HG03060 (cell line): ENCODE measurements around the gene SHOX.
"Not testable (repeated sequence)": the region's sequence is repeated elsewhere in the genome, so short reads cannot be mapped to it uniquely, and the experiment has no call there.

Source experiments
- ATAC-seq: cut with Tn5 transposase; IDR thresholded peaks from one replicate; pipeline ENCODE4 v1.9.1; 2021; ENCODE audit warnings: low read depth, moderate number of reproducible peaks; ENCODE audit not compliant: unreplicated experiment

SHOX gene

GRCh38 chrX:621705-622503 is 8.7 kb upstream of the SHOX start:
- ATAC-seq = no peak

DNA sequence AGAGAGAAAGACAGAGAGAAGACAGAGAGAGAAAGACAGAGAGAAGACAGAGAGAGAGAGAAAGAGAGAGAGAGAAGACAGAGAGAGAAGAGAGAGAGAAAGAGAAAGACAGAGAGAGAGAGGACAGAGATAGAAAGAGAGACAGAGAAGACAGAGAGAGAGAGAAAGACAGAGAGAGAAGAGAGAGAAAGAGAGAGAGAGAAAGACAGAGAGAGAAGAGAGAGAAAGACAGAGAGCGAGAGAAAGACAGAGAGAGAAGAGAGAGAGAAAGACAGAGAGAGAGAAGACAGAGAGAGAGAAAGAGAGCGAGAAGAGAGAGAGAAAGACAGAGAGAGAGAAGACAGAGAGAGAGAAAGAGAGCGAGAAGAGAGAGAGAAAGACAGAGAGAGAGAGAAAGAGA is 7.8 kb upstream of the SHOX start:
- not testable (repeated sequence) for ATAC-seq

GRCh38 chrX:623268-623598 is 7.4 kb upstream of the SHOX start:
- no peak for ATAC-seq

DNA sequence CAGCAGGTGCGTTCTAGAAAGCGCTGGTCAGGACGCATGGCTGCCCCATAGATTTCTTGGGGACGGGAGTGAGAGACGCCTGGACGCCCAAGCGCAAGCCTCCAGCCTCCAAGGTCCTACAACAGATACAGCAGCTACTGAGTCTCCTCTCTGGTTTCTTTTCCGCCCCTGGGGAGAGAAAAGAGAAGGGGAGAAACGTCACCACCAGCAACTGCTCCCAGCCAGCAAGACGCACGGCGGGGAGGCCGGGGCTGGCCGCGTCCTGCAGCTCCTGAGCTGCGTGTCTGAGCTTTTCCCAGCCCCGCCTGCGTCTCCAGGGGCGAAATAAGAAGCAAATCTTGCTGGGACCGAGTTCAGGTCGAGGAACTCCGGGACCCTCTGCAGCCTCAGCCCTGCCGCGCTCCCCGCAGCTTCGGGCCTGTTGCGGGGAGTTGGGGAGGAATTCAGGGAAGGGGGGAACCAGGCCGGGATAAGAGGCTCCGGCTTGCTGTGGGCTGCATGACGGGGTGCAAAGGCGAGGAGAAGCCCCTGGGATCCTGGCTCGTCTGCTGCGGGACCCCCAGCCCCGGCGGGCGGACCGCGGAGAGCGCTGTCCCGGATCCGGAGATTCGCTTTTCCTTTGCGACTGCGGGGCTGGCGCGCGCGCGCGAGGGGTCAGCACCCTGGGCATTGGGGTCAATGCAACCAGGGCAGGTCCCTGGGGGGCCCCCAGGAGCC is 6.8 kb upstream of the SHOX start:
- no peak for ATAC-seq

DNA sequence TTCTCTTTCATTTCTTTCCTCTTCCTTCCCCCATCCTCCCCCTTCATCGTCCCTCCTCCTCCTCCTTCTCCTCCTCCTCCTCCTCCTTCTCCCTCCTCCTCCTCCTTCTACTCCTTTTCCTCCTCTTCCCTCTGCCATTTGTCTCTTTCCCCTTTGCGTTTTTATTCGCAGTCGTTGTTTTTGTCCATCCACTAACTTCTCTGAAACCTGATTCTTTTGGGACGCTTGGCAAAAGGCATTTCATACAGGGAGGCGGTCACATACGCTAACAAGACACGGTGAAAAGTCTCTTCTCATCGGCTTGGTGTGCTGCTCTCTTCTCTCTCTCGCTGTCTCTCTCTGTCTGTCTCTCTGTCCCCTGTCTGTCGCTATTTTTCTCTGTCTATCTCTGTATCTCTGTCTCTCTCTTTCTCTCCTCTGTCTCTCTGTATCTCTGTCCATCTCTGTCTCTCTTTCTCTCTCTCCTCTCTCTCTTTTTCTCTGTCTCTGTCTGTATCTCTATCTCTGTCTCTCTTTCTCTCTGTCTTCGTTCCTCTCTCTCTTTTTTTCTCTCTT is 5.4 kb upstream of the SHOX start:
- ATAC-seq = no peak

DNA sequence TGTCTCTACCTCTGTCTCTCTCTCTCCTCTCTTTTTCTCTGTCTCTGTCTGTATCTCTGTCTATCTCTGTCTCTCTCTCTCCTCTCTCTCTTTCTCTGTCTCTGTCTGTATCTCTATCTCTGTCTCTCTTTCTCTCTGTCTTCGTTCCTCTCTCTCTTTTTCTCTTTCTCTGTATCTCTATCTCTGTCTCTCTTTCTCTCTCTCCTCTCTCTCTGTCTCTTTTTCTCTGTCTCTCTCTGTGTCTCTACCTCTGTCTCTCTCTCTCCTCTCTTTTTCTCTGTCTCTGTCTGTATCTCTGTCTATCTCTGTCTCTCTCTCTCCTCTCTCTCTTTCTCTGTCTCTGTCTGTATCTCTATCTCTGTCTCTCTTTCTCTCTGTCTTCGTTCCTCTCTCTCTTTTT is 4.5 kb upstream of the SHOX start:
- ATAC-seq = not testable (repeated sequence)

GRCh38 chrX:626745-627509 is 3.7 kb upstream of the SHOX start:
- no peak for ATAC-seq

- ATAC-seq = no peak
Observed at GRCh38 chrX:627510-627981, 3.0 kb upstream of the SHOX start.

- ATAC-seq = no peak
Observed at GRCh38 chrX:627995-628394, 2.6 kb upstream of the SHOX start.

GRCh38 chrX:629230-630006 is 1.2 kb upstream of the SHOX start:
- ATAC-seq = no peak

DNA sequence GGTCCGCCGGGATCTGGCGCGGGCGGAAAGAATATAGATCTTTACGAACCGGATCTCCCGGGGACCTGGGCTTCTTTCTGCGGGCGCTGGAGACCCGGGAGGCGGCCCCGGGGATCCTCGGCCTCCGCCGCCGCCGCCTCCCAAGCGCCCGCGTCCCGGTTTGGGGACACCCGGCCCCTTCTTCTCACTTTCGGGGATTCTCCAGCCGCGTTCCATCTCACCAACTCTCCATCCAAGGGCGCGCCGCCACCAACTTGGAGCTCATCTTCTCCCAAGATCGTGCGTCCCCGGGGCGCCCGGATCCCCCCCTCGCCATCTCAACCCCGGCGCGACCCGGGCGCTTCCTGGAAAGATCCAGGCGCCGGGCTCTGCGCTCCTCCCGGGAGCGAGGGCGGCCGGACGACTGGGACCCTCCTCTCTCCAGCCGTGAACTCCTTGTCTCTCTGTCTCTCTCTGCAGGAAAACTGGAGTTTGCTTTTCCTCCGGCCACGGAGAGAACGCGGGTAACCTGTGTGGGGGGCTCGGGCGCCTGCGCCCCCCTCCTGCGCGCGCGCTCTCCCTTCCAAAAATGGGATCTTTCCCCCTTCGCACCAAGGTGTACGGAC is 482 bp upstream of the SHOX start:
- ATAC-seq = no peak

DNA sequence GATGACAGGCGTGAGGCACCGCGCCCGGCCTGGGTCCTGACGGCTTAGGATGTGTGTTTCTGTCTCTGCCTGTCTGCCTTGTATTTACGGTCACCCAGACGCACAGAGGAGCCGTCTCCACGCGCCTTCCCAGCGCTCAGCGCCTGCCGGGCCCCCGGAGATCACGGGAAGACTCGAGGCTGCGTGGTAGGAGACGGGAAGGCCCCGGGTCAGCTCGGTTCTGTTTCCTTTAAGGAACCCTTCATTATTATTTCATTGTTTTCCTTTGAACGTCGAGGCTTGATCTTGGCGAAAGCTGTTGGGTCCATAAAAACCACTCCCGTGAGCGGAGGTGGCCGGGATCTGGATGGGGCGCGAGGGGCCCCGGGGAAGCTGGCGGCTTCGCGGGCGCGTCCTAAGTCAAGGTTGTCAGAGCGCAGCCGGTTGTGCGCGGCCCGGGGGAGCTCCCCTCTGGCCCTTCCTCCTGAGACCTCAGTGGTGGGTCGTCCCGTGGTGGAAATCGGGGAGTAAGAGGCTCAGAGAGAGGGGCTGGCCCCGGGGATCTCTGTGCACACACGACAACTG is 1.3 kb downstream of the SHOX start:
- ATAC-seq = no peak

DNA sequence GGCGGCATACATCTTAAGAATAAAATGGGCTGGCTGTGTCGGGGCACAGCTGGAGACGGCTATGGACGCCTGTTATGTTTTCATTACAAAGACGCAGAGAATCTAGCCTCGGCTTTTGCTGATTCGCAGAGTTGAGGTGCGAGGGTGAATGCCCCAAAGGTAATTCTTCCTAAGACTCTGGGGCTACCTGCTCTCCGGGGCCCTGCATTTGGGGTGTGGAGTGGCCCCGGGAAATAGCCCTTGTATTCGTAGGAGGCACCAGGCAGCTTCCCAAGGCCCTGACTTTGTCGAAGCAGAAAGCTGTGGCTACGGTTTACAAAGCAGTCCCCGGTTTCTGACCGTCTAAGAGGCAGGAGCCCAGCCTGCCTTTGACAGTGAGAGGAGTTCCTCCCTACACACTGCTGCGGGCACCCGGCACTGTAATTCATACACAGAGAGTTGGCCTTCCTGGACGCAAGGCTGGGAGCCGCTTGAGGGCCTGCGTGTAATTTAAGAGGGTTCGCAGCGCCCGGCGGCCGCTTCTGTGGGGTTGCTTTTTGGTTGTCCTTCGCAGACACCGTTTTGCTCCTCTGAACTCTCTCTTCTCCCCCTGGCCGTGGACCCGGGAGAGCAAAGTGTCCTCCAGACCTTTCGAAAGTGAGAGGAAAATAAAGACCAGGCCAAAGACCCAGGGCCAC is 1.9 kb downstream of the SHOX start:
- ATAC-seq = no peak

DNA sequence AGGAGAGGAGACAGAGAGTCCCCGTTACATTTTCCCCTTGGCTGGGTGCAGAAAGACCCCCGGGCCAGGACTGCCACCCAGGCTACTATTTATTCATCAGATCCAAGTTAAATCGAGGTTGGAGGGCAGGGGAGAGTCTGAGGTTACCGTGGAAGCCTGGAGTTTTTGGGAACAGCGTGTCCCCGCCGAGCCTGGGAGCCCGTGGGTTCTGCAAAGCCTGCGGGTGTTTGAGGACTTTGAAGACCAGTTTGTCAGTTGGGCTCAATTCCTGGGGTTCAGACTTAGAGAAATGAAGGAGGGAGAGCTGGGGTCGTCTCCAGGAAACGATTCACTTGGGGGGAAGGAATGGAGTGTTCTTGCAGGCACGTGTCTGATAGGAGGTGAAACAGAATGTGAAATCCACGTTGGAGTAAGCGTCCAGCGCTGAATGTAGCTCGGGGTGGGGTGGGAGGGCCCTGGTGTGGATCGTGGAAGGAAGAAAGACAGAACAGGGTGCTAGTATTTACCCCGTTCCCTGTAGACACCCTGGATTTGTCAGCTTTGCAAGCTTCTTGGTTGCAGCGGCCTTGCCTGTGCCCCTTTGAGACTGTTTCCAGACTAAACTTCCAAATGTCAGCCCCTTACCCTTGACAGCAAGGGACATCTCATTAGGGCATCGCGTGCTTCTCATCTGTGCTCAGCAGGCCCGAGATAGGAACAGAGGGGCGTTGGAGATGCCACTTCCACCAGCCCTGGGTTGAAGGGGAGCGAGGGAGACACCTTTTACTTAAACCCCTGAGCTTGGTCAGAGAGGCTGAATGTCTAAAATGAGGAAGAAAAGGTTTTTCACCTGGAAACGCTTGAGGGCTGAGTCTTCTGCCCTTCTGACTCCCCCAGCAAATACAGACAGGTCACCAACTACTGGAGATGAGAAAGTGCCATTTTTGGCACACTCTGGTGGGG is 2.7 kb downstream of the SHOX start:
- ATAC-seq = no peak

- ATAC-seq = no peak
Observed at GRCh38 chrX:633985-634958, 3.7 kb downstream of the SHOX start.

GRCh38 chrX:635428-636090 is 5.0 kb downstream of the SHOX start:
- no peak for ATAC-seq
